Gastroesophageal sphincter (tissue), 3 donors: ENCODE measurements around the gene NHERF2.

Experiments used
- EP300 ChIP-seq: sonication (generic); formaldehyde crosslinking; IDR thresholded peaks from one replicate; pipeline ENCODE4 v1.6.1; 2017; ENCODE audit warnings: antibody characterized with exemption, mild to moderate bottlenecking
- POLR2AphosphoS5 ChIP-seq: sonication (generic); formaldehyde crosslinking; IDR thresholded peaks from one replicate; pipeline ENCODE4 v1.6.1; 2017; ENCODE audit warnings: antibody characterized with exemption
- TF ChIP-seq, protein P1 (sequence below), 4 experiments: fragments of 200-600 bp in 2 of 4; fragments of 450-650 bp in 2 of 4; sonication (generic) in 1 of 4; IDR thresholded peaks; one replicate each; pipeline ENCODE4 v1.5.1; 2017 to 2019; ENCODE audit warnings: antibody characterized with exemption in 4 of 4, mild to moderate bottlenecking in 2 of 4, moderate library complexity in 2 of 4

DNA sequence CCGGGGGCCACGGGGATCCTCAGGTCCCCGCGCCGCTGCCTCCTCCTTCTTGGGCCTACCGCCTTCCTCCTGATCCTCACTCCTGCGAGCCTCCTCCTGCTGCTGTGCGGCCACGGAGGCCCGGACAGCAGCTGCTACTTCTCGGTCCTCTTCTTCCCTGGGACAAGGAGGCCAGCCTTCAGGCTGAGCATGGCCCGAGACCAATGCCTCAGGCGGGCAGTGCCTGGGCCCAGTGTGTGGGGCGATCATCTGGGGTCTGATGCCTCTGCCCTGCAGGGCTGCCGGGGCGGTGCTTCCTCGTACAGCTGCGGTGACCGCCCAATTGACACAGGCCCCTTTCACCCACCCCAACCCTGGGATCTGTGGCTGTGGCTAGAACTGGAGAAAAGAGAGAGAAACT lies 25.7 kb upstream of the NHERF2 start:
- TF ChIP-seq, protein P1, sequence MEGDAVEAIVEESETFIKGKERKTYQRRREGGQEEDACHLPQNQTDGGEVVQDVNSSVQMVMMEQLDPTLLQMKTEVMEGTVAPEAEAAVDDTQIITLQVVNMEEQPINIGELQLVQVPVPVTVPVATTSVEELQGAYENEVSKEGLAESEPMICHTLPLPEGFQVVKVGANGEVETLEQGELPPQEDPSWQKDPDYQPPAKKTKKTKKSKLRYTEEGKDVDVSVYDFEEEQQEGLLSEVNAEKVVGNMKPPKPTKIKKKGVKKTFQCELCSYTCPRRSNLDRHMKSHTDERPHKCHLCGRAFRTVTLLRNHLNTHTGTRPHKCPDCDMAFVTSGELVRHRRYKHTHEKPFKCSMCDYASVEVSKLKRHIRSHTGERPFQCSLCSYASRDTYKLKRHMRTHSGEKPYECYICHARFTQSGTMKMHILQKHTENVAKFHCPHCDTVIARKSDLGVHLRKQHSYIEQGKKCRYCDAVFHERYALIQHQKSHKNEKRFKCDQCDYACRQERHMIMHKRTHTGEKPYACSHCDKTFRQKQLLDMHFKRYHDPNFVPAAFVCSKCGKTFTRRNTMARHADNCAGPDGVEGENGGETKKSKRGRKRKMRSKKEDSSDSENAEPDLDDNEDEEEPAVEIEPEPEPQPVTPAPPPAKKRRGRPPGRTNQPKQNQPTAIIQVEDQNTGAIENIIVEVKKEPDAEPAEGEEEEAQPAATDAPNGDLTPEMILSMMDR (IDR thresholded peaks at IDR 0.05), result no peak
- TF ChIP-seq EP300, result no peak
- TF ChIP-seq POLR2AphosphoS5, result no peak
